ENCODE data around the gene PIP4K2A.

The PIP4K2A gene

DNA sequence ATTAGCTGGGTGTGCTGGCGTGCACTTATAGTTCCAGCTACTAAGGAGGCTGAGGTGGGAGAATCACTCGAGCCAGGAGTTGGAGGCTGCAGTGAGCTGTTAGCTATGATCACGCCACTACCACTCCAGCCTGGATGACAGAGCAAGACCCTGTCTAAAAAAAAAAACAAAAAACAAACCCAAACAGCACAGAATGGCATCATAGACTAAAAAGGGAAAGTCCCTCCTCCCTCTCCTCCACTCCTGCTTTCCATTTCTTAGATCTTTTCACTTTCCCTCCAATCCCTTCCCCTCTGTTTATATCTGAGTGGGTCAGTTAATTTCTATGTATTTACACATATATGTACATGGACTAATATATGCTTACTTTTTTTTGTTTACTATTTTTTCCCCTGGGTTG is 10.4 kb upstream of the PIP4K2A start:
- TF ChIP-seq, protein P1, sequence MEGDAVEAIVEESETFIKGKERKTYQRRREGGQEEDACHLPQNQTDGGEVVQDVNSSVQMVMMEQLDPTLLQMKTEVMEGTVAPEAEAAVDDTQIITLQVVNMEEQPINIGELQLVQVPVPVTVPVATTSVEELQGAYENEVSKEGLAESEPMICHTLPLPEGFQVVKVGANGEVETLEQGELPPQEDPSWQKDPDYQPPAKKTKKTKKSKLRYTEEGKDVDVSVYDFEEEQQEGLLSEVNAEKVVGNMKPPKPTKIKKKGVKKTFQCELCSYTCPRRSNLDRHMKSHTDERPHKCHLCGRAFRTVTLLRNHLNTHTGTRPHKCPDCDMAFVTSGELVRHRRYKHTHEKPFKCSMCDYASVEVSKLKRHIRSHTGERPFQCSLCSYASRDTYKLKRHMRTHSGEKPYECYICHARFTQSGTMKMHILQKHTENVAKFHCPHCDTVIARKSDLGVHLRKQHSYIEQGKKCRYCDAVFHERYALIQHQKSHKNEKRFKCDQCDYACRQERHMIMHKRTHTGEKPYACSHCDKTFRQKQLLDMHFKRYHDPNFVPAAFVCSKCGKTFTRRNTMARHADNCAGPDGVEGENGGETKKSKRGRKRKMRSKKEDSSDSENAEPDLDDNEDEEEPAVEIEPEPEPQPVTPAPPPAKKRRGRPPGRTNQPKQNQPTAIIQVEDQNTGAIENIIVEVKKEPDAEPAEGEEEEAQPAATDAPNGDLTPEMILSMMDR (IDR thresholded peaks at IDR 0.05): no peak

DNA sequence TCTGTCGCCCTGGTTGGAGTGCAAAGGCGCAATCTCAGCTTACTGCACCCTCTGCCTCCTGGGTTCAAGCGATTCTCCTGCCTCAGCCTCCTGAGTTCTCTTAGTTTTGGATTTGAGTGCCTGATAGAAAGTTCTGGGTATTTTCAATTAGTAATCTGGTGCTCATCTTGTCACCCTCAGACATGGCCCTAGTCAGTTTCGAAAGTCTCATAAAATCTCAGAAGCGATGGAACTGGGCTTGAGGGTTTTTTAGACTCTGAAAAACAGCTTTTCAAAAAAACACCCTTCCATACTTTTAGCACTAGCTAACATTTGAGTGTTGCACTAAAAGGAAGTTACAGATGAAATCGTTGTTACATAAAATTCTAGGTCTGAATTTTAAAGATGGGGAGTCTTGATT is 9.4 kb upstream of the PIP4K2A start:
- TF ChIP-seq, protein P1 (IDR thresholded peaks at IDR 0.05): no peak

DNA sequence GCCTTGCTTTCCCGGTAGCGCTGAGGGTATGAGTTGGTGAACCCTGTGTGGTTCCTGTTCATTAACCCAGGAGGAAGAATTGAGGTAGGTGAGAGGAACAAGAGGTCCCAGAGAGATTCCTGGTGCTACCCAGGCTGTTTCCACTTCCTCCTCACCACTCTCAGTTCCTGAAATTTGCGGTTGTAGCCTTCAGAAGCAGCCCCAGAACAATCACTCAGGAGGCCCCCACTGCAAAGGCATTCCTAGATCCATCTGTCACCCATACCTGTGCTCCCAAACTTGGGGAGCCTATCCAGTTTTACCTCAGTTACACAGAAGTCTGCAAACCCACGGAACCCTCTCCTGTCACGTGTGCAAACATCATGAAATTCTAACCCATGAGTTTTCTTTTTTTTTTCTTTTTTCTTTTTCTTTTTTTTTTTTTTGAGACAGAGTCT is 9.0 kb upstream of the PIP4K2A start:
- TF ChIP-seq, protein P1 (IDR thresholded peaks at IDR 0.05): no peak

DNA sequence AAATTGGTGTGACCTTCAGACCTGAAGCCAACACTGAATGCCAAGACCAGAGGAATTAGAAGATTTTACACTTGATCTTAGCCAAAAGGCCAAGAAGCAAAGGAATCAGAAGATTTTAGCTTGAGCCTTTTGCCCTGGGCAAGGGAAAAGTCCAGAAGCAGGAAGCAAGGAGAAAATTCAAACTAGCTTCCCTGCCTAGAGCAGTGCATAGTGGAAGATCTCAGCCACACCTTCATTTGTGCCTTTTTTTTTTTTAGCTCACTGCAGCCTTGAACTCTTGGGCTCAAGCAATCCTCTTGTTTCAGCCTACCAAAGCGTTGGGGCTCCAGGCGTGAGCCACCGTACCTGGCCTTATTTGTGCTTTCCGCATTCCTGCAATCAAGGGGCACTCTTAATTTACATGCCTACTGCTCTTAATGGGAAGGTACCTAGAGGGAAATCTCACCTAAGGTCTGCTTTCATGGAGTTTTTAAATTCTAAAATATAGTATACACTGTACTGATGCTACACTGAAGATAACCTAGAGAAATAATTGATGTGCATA is 8.3 kb upstream of the PIP4K2A start:
- TF ChIP-seq, protein P1 (IDR thresholded peaks at IDR 0.05): no peak

DNA sequence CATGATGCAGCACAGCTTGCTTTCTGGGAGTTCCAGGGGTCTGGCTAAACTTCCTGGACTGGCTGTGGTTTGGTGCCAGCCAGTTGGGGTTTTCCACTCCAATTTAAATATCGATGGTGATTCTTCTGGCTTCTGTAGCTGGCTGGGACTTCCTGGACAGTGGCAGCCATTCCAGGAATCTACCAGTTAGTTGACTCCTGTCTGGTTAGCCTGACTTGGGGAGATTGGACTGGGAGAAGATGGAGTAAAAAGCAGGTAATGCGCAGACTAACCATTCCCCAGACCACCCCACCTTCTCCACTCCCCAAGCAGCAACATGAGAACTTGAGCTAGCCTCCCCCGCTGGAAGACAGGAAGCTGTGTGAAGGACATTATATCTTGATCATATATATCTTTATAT is 6.3 kb upstream of the PIP4K2A start:
- TF ChIP-seq, protein P1 (IDR thresholded peaks at IDR 0.05): no peak

DNA sequence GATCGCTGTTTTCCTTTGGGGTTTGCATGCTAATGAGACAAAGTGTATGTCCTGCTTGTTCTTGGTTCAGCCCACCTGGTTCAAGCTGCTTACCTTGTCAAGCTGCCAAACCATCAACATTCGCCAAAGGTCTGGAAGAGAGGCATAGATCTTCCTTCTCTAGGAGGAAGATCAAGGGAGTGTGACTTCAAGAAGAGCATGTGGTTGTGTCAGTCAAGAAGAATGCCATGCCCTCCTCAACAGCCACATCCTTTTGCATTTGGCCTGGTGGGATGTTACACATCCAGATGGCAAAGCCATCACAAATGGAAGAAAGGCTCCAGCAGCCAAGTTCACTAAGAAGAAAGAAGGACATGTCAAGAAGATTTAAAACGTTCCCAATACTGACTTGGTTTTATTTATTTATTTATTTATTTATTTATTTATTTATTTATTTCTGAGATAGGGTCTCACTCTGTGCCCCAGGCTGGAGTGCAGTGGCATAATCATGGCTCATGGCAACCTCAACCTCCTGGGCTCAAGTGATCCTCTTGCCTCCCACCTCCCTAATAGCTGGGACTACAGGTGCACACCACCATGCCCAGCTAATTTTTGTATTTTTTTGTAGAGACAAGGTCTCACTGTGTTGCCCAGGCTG is 5.1 kb upstream of the PIP4K2A start:
- TF ChIP-seq, protein P1 (IDR thresholded peaks at IDR 0.05): no peak

DNA sequence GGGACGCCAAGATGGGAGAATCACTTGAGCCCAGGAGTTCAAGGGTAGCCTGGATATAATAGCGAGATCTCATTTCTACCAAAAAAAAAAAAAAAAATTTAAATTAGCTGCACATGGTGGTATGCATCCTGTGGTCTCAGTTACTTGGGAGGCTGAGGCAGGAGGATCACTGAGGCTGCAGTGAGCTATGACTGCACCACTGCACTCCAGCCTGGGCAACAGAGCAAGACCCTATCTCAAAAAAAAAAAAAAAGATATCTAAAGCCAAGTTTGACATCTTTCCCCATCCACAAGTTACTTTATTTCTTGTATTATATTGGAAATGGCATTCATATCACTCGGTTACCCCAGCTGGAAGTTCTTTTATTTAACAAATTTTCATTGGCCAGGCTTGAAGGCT is 3.4 kb upstream of the PIP4K2A start:
- TF ChIP-seq, protein P1 (IDR thresholded peaks at IDR 0.05): no peak

DNA sequence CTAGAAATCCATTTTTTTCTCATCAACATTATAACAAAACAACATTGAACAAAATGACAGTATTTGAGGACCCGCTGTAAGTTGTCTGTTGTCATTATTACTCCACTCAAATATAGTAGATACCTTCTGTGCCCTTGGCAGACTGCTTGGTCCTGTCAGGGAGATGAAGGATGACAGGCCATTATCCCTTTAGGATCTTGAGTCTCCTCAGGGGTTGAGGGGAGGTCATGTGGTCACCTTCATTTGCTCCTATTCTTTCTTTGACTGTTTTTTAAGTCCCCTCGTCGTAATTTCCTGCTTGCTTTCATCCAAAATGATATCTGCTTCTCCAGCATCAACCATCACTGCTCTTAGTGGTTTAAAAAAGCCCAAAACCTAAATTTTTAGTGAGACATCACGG is 2.6 kb upstream of the PIP4K2A start:
- TF ChIP-seq, protein P1 (IDR thresholded peaks at IDR 0.05): no peak

Data from LNCAP (cell line).